GM13976 (cell line): Measurements from ENCODE around the gene PWWP2A.

ENCODE experiments used
- DNase-seq: peaks from one replicate; pipeline ENCODE4 v3.0.0; 2012; ENCODE audit warnings: low spot score
- in situ Hi-C: fragments of 300-500 bp; cut with MboI; formaldehyde crosslinking; loops from one replicate; pipeline ENCODE4 v1.12.0; 2022; ENCODE audit warnings: low sequenced_read_pairs, mixed read lengths, inconsistent platforms; ENCODE audit not compliant: unreplicated experiment
- TF ChIP-seq, protein P1 (sequence below): IDR thresholded peaks from 2 replicates; pipeline ENCODE4 v1.5.1; 2012; ENCODE audit warnings: borderline replicate concordance, mild to moderate bottlenecking; ENCODE audit not compliant: insufficient read depth; ENCODE audit errors: extremely low read depth, missing control alignments, control extremely low read depth

PWWP2A gene

DNA sequence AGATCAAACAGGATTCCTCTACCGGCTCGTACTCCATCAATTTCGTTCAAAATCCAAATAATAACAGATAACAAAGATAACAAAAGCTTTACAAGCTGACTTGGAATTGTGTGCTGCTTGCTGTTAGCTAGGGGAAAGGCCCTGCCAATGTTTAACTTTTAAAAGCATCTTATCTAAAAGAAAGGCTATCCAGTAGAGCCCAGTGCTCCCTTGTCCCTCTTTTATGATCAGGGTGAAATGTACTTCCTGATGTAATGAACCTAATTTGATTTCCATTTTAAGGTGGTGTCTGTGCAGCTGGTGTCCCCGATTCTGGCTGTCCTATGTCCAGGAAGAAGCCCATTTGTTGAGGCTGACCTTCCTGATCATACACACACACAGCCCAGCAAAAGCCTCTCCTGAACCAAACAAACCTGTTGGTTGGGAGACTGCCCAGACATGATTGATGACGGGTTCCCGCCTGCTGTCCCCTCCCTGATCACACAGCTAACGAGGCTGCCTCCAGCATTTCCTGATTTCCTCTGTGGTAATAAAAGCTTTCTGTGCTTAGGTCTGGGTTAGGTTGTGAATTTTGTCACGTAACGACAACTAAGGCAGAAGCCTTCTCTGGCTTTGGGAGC lies 54.1 kb downstream of the PWWP2A start:
- DNase-seq, result no peak
- in situ Hi-C loops, result no loop called here
- TF ChIP-seq, protein P1, sequence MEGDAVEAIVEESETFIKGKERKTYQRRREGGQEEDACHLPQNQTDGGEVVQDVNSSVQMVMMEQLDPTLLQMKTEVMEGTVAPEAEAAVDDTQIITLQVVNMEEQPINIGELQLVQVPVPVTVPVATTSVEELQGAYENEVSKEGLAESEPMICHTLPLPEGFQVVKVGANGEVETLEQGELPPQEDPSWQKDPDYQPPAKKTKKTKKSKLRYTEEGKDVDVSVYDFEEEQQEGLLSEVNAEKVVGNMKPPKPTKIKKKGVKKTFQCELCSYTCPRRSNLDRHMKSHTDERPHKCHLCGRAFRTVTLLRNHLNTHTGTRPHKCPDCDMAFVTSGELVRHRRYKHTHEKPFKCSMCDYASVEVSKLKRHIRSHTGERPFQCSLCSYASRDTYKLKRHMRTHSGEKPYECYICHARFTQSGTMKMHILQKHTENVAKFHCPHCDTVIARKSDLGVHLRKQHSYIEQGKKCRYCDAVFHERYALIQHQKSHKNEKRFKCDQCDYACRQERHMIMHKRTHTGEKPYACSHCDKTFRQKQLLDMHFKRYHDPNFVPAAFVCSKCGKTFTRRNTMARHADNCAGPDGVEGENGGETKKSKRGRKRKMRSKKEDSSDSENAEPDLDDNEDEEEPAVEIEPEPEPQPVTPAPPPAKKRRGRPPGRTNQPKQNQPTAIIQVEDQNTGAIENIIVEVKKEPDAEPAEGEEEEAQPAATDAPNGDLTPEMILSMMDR, result no peak

DNA sequence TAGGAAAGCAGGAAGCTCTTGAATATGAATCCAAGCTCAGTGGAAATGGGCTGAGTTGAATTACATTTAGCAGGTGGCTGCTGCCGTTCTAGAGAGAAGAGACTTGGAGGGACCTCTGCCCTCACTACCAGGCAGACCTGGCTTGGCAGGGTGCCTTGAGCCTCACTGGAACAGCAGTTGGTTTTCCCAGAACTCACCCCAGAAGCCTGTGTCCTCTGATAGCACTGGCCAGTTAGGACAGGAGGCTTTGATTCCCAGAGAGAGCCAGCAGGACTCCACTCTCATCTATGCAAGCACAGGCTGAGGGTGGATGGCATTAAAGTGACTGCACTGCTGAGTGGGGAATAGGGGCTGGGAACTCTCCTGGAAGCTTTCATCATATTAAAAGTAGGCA lies 54.8 kb downstream of the PWWP2A start:
- in situ Hi-C loops, result no loop called here
- TF ChIP-seq, protein P1, result no peak
- no peak for DNase-seq

DNA sequence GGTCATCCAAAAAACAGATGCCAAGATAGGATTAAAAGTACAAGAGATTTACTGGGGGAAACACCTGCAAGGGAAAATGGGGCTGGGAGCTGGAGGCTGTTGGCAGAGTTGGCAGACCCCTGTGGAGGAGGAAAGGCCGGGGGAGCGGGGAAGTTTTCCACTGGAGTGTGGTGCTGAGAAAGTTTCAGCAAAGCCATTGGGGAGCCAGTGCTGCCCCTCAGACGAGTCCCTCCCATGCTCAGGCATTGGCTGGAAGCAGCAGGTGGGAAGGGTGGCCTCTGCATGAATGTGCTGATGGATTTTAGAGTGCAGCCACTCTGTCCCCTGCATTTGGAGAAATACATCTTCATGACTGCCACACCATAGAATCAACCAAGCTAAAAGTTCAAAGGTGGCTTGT lies 57.5 kb downstream of the PWWP2A start:
- TF ChIP-seq, protein P1, result no peak
- in situ Hi-C loops, result no loop called here
- DNase-seq, result no peak

DNA sequence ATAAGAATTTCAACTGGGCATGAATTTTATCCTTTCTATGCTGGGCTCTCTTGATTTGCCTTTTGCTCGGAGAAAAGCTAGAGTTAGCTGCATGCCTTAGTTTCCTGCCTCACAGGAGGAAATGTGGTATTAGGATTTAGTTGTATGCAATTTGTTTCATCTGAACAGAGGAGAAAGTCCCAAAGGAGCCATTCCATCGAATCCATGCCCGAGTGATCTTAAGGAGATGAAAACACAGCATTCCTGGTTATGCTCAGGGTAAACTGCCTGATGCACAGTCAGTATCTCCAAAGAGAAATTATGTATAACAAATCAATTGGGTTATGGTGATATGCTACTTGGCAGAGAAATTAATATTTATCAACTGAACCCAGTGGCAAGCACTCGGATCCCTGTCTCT lies 59.2 kb downstream of the PWWP2A start:
- in situ Hi-C loops, result no loop called here
- DNase-seq, result no peak

DNA sequence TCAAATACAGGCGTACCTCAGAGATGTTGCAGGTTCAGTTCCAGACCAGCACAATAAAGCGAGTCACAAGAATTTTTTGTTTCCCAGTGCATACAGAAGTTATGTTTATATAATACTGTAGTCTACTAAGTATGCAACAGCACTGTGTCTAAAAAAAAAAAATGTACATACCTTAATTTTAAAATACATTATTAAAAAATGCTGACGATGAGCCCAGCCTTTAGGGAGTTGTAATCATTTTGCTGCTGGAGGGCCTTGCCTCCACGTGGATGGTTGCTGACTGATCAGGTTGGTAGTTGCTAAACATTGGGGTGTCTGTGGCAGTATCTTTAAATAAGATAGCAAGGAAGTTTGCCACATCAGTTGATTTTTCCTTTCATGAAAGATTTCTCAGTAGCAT lies 62.0 kb downstream of the PWWP2A start:
- in situ Hi-C loops, result no loop called here
- TF ChIP-seq, protein P1, result no peak
- no peak for DNase-seq

More for the DNA sequence above, 59.2 kb downstream of the PWWP2A start:
- TF ChIP-seq, protein P1, result no peak

DNA sequence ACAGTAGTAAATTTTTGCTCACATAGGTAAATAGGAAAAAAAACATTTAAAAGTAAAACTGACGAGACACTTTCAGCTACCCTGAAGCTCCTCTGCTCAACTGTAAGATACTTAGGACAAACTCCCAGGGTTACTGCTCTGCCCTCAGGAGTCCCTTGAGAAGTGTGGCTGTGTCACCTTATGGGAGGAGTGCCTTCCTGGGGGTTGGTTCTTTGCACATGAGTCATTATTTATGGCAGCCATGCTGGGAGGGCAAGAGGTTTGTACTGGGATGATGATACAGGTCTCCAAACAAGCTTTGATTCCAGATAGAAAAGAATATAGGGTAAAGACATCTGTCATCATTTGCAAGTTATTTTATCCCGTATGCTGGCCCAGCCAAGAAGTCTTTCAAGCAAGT lies 64.4 kb downstream of the PWWP2A start:
- in situ Hi-C loops, result no loop called here
- TF ChIP-seq, protein P1, result no peak

DNA sequence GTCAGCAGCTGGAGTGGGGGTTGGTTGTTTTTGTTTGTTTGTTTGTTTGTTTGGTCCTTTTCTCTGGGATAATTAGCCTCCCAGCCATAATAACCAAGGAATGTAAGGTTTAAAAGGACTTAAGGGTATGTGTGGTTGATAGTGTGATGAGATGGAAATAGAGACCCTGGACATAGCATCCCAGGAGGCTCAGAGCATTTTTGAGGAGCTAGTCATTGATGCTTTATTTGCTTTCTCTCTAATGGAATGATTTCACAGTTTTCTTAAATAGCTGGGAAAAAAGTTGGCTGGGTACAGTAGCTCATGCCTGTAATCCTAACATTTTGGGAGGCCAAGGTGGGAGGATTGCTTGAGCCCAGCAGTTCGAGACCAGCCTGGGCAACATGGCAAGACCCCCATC lies 65.2 kb downstream of the PWWP2A start:
- no peak for DNase-seq
- TF ChIP-seq, protein P1, result no peak
- in situ Hi-C loops, result no loop called here

More for the DNA sequence above, 64.4 kb downstream of the PWWP2A start:
- DNase-seq, result no peak
